H1 (cell line): ENCODE results near the gene TEX14. TPM values are rescaled to one million over a fixed set of nuclear protein-coding genes. Genes with fewer than 3 reads are reported as not detected.
A peak's percentile ranks its signal among the peaks of the same experiment; 100 is the strongest.

Source experiments
- CTCF ChIA-PET: fragments of 300-600 bp; sonication (Branson Sonifier 250); formaldehyde crosslinking; loops from one replicate; lab custom pipeline; 2021; ENCODE audit not compliant: partially characterized antibody; lab: Charles Lee
- POLR2A ChIA-PET: fragments of 300-600 bp; sonication (Branson Sonifier 250); formaldehyde crosslinking; loops from one replicate; lab custom pipeline; 2021; ENCODE audit warnings: inconsistent platforms; ENCODE audit not compliant: partially characterized antibody; lab: Charles Lee
- DNase-seq, 2 experiments: peaks; one replicate each; pipeline versions ENCODE4 v3.0.0 to v3.0.0-alpha.2; 2010 to 2022; ENCODE audit warnings: low spot score in 2 of 2, low read depth in 1 of 2, mixed read lengths in 1 of 2
- FAIRE-seq: peaks from 2 replicates; lab custom pipeline; 2011; peaks lifted over from hg19 to GRCh38; lab: Jason Lieb, UNC
- H2AFZ ChIP-seq: 2 replicates; pipeline ENCODE4 v1.8.1; 2012; ENCODE audit warnings: low read length, inconsistent platforms
- H2AK5ac ChIP-seq: 2 replicates; pipeline ENCODE4 v1.6.1; 2013; ENCODE audit warnings: low read depth, low read length
- H2BK120ac ChIP-seq: replicated peaks from 2 replicates; pipeline ENCODE3; 2013; ENCODE audit warnings: low read depth, low read length, inconsistent platforms
- H2BK12ac ChIP-seq: 2 replicates; pipeline ENCODE4 v1.6.1; 2013; ENCODE audit warnings: low read depth, low read length
- H2BK15ac ChIP-seq: 2 replicates; pipeline ENCODE4 v1.6.1; 2013; ENCODE audit warnings: low read length
- H2BK20ac ChIP-seq: 2 replicates; pipeline ENCODE4 v1.6.1; 2013; ENCODE audit warnings: low read length
- H2BK5ac ChIP-seq: 2 replicates; pipeline ENCODE4 v1.6.1; 2013; ENCODE audit warnings: low read depth, low read length
- H3K14ac ChIP-seq: 2 replicates; pipeline ENCODE4 v1.6.1; 2013; ENCODE audit warnings: inconsistent platforms; ENCODE audit not compliant: insufficient read length
- H3K18ac ChIP-seq: 2 replicates; pipeline ENCODE4 v1.6.1; 2013; ENCODE audit warnings: low read length; ENCODE audit errors: extremely low read depth
- H3K23ac ChIP-seq: 2 replicates; pipeline ENCODE4 v1.6.1; 2013; ENCODE audit warnings: inconsistent platforms; ENCODE audit not compliant: insufficient read length
- H3K23me2 ChIP-seq: 2 replicates; pipeline ENCODE4 v1.6.1; 2013; ENCODE audit warnings: low read depth, low read length
- H3K27ac ChIP-seq: 2 replicates; pipeline ENCODE4 v1.6.1; 2011; ENCODE audit warnings: low read depth, low read length, inconsistent platforms
- H3K27me3 ChIP-seq, 4 experiments: replicated peaks in 1 of 4; 1 replicate in 1 of 4; 2 replicates in 3 of 4; pipeline versions ENCODE4 v1.6.1 to v1.8.1; 2011 to 2013; ENCODE audit warnings: low read length in 3 of 4, mild to moderate bottlenecking in 3 of 4, inconsistent platforms in 2 of 4, mixed read lengths in 2 of 4, moderate library complexity in 1 of 4; ENCODE audit not compliant: control insufficient read depth in 3 of 4, insufficient read depth in 3 of 4; ENCODE audit errors: extremely low read depth in 1 of 4
- H3K36me3 ChIP-seq, 4 experiments: 2 replicates each; pipeline versions ENCODE4 v1.6.1 to v1.8.1; 2011 to 2013; ENCODE audit warnings: mild to moderate bottlenecking in 4 of 4, low read length in 3 of 4, moderate library complexity in 2 of 4, control low read depth in 1 of 4, inconsistent platforms in 1 of 4; ENCODE audit not compliant: insufficient read depth in 4 of 4, control insufficient read depth in 2 of 4
- H3K4ac ChIP-seq: replicated peaks from 2 replicates; pipeline ENCODE3; 2013; ENCODE audit warnings: low read length, low read depth, mixed read lengths, inconsistent platforms; ENCODE audit not compliant: insufficient read length
- H3K4me1 ChIP-seq, 4 experiments: replicated peaks in 1 of 4; 1 replicate in 1 of 4; 2 replicates in 3 of 4; pipeline versions ENCODE4 v1.6.1 to v1.8.1; 2011 to 2013; ENCODE audit warnings: low read length in 3 of 4, inconsistent platforms in 2 of 4, mixed read lengths in 1 of 4; ENCODE audit not compliant: insufficient read depth in 4 of 4, control insufficient read depth in 3 of 4
- H3K4me2 ChIP-seq, 2 experiments: 2 replicates each; pipeline versions ENCODE4 v1.6.1 to v1.8.1; 2011 to 2013; ENCODE audit warnings: low read depth in 2 of 2, low read length in 2 of 2, control low read depth in 1 of 2, inconsistent platforms in 1 of 2, mild to moderate bottlenecking in 1 of 2; ENCODE audit not compliant: insufficient read depth in 1 of 2
- H3K4me3 ChIP-seq, 4 experiments: fragments of 200-600, 300-600 bp in 1 of 4; sonication (generic), shearing (Covaris generic), sonication (Bioruptor Twin) in 1 of 4; 2 replicates each; pipeline versions ENCODE4 v1.5.1 to v1.8.1; 2011 to 2016; ENCODE audit warnings: low read length in 4 of 4, low read depth in 3 of 4, control low read depth in 2 of 4, inconsistent platforms in 2 of 4, mild to moderate bottlenecking in 2 of 4, mixed read lengths in 1 of 4, moderate library complexity in 1 of 4; ENCODE audit not compliant: insufficient read depth in 2 of 4; ENCODE audit errors: extremely low read depth in 1 of 4
- H3K56ac ChIP-seq: replicated peaks from 2 replicates; pipeline ENCODE3; 2013; ENCODE audit warnings: low read depth, mild to moderate bottlenecking, mixed read lengths, low read length, inconsistent platforms; ENCODE audit not compliant: insufficient read length
- H3K79me1 ChIP-seq: 2 replicates; pipeline ENCODE4 v1.6.1; 2013; ENCODE audit warnings: low read depth, low read length, control low read depth
- H3K79me2 ChIP-seq, 2 experiments: 2 replicates each; pipeline versions ENCODE4 v1.6.1 to v1.8.1; 2012 to 2013; ENCODE audit warnings: low read length in 2 of 2, mild to moderate bottlenecking in 2 of 2, inconsistent platforms in 1 of 2; ENCODE audit not compliant: insufficient read depth in 2 of 2, control insufficient read depth in 1 of 2
- H3K9ac ChIP-seq, 4 experiments: replicated peaks in 1 of 4; 1 replicate in 1 of 4; 2 replicates in 3 of 4; pipeline versions ENCODE4 v1.6.1 to v1.8.1; 2011 to 2013; ENCODE audit warnings: low read depth in 3 of 4, low read length in 3 of 4, control low read depth in 2 of 4, mild to moderate bottlenecking in 2 of 4, moderate library complexity in 2 of 4, inconsistent platforms in 1 of 4; ENCODE audit errors: extremely low read depth in 1 of 4
- H3K9me3 ChIP-seq, 2 experiments: 2 replicates each; pipeline versions ENCODE4 v1.6.1 to v1.8.1; 2012 to 2013; ENCODE audit warnings: mild to moderate bottlenecking in 2 of 2, moderate library complexity in 2 of 2, control low read depth in 1 of 2, inconsistent platforms in 1 of 2, low read depth in 1 of 2, low read length in 1 of 2, mixed read lengths in 1 of 2; ENCODE audit not compliant: insufficient read depth in 2 of 2
- H4K20me1 ChIP-seq, 2 experiments: replicated peaks in 1 of 2; 2 replicates each; pipeline versions ENCODE3 to v1.8.1; 2011 to 2013; ENCODE audit warnings: inconsistent platforms in 2 of 2, low read length in 2 of 2, mild to moderate bottlenecking in 1 of 2; ENCODE audit not compliant: insufficient read depth in 2 of 2, control insufficient read depth in 1 of 2
- H4K5ac ChIP-seq: 2 replicates; pipeline ENCODE4 v1.6.1; 2013; ENCODE audit warnings: low read length, low read depth, mixed read lengths, inconsistent platforms; ENCODE audit not compliant: insufficient read length
- H4K8ac ChIP-seq: 2 replicates; pipeline ENCODE4 v1.8.0; 2013; ENCODE audit warnings: mild to moderate bottlenecking, moderate library complexity, low read length, inconsistent platforms; ENCODE audit not compliant: insufficient read depth; ENCODE audit errors: extremely low read depth
- H4K91ac ChIP-seq: replicated peaks from 2 replicates; pipeline ENCODE3; 2013; ENCODE audit warnings: low read length, mixed read lengths, inconsistent platforms; ENCODE audit not compliant: insufficient read length
- JUN ChIP-seq: IDR thresholded peaks from 2 replicates; pipeline ENCODE4 v1.6.1; 2011; ENCODE audit warnings: low read depth, mild to moderate bottlenecking, improper control_type of control experiment, low read length
- KDM5A ChIP-seq: fragments of 200-600 bp; IDR thresholded peaks from 2 replicates; pipeline ENCODE4 v1.7.1; 2012; ENCODE audit warnings: mild to moderate bottlenecking, low read length, inconsistent platforms, mixed read lengths
- SRF ChIP-seq: IDR thresholded peaks from 2 replicates; pipeline ENCODE4 v1.6.1; 2011; ENCODE audit warnings: mild to moderate bottlenecking, low read depth, low read length, moderate library complexity
- TAF1 ChIP-seq: IDR thresholded peaks from 2 replicates; pipeline ENCODE4 v1.6.1; 2011; ENCODE audit warnings: mild to moderate bottlenecking, low read depth, low read length
- TBP ChIP-seq: IDR thresholded peaks from 2 replicates; pipeline ENCODE4 v1.6.1; 2011; ENCODE audit warnings: low read depth, low read length, improper control_type of control experiment
- USF2 ChIP-seq: IDR thresholded peaks from 2 replicates; pipeline ENCODE4 v1.6.1; 2011; ENCODE audit warnings: low read length, improper control_type of control experiment
- whole genome bisulfite sequencing, 2 experiments: shearing (Covaris generic) in 1 of 2; methylation state at CpG; one replicate each; pipeline versions ENCODE4 v1.1.6 to v1.1.7; 2013 to 2015; ENCODE audit warnings: low lambda C conversion rate in 2 of 2, mixed read lengths in 2 of 2, inconsistent platforms in 1 of 2, low coverage in 1 of 2, missing lambda C conversion rate in 1 of 2; ENCODE audit not compliant: insufficient replicate concordance in 2 of 2, insufficient coverage in 1 of 2, insufficient read length in 1 of 2; ENCODE audit errors: extremely low coverage in 1 of 2, missing lambda C conversion rate in 1 of 2; 5-methylcytosine and 5-hydroxymethylcytosine counted together
- polyA plus RNA-seq, 7 experiments: library from polyadenylated mRNA; depleted of rRNA in 3 of 7; stranded (reverse) in 5 of 7; unstranded in 2 of 7; fragments of >200 nt in 5 of 7; fragments of 200-250 nt in 2 of 7; gene quantifications; 1 replicate in 5 of 7; 2 replicates in 1 of 7; 4 replicates in 1 of 7; pipeline versions ENCODE4 v1.2.1 to v1.2.3, GENCODE V29; 2011 to 2013; ENCODE audit warnings: missing spikeins in 2 of 7, mixed read lengths in 2 of 7
- total RNA-seq: library from RNA; stranded (reverse); fragmentation: NEBNext Ultra II Directional; extraction: Animal tissue kit (Norgen Biotek cat#: 25700); gene quantifications from 2 replicates; pipeline ENCODE4 v1.2.1, GENCODE V29; 2021

The TEX14 gene
- total and polyA plus RNA-seq, 2 of the 8 experiments (the other 6 are each of a cell fraction or from before 2014, with no cell fraction given), result 0.83 to 2.5 TPM

GRCh38 chr17:58517378-58517927 is 174.4 kb downstream of the TEX14 start:
- H4K8ac ChIP-seq, result peak overlapping the region; percentile 81; the same call in 1 of the 2 replicates
- no peak overlapping the region for H2BK20ac ChIP-seq
- FAIRE-seq (no peak), DNase-seq (no peak)
- H4K20me1 ChIP-seq, result peaks cover 0 to 2% of the 10 kb centered on the region in 2 experiments
- peak overlapping the region; percentile 40 for H3K4ac ChIP-seq
- peaks cover 0 to 23% of the 10 kb centered on the region in 2 experiments; a peak in 2 of 4 replicates for H3K79me2 ChIP-seq
- H3K9ac ChIP-seq, result peak overlapping the region in 3 of 4 experiments; percentile 67 to 81 (median 70); a peak in 6 of 7 replicates
- H3K56ac ChIP-seq, result peak overlapping the region; percentile 34
- CTCF ChIA-PET, result interaction anchor here (1.1 to 7.5 kb wide), 5 partner anchors 10 to 76 kb away, joined by 3 to 163 read pairs (median 10); no protein-coding TSS in a partner anchor
- peak overlapping the region; percentile 58 for H3K27ac ChIP-seq
- peak overlapping the region; percentile 79 to 88 (median 81) for H3K4me3 ChIP-seq
- H2AFZ ChIP-seq, result no peak overlapping the region
- WGBS, 2 experiments, result 9% methylated on average over 15 of the region's 27 CpGs; no CpG with 5 or more reads in 1 of the 2 experiments
- H2AK5ac ChIP-seq, result peak overlapping the region; percentile 26; the same call in 1 of the 2 replicates
- H3K18ac ChIP-seq, result peak overlapping the region; percentile 55; the same call in 1 of the 2 replicates
- H3K79me1 ChIP-seq, result peaks cover 4% of the 10 kb centered on the region
- H2BK15ac ChIP-seq, result no peak overlapping the region
- no peaks in the 10 kb centered on the region for H3K9me3 ChIP-seq
- H3K36me3 ChIP-seq, result peaks cover 0 to 3% (median under 1%) of the 10 kb centered on the region in 4 experiments; a peak in 3 of 8 replicates
- H2BK5ac ChIP-seq, result peak overlapping the region; percentile 61
- POLR2A ChIA-PET, result interaction anchor here (1.1 to 4.6 kb wide), 6 partner anchors 14 to 638 kb away, joined by 3 to 42 read pairs (median 16); partner anchors contain the start of genes PRR11, SKA2 and SUPT4H1
- H3K23ac ChIP-seq, result no peak overlapping the region
- H2BK120ac ChIP-seq, result no peak overlapping the region
- no peak overlapping the region for H4K5ac ChIP-seq
- peak overlapping the region; percentile 46; the same call in 1 of the 2 replicates for H2BK12ac ChIP-seq
- H3K27me3 ChIP-seq, result no peaks in the 10 kb centered on the region
- peaks cover 0 to 18% (median 5%) of the 10 kb centered on the region in 4 experiments; a peak in 5 of 7 replicates for H3K4me1 ChIP-seq
- peaks cover 15% of the 10 kb centered on the region for H3K23me2 ChIP-seq
- H3K4me2 ChIP-seq, result peak overlapping the region; percentile 86 to 95
- H3K14ac ChIP-seq, result no peak overlapping the region
- H4K91ac ChIP-seq, result peak overlapping the region; percentile 69
- TF ChIP-seq TAF1 (peak; percentile 58; the same call in 1 of the 2 replicates), TBP (peak; percentile 51; the same call in 1 of the 2 replicates), KDM5A (no peak), USF2 (no peak), JUN (peak; percentile 58; the same call in 1 of the 2 replicates), SRF (no peak)
